NCI-H2196 (cell line): ENCODE data around the gene IGFBP7.

ENCODE experiments used
- DNase-seq: peaks from one replicate; lab custom pipeline; 2025; ENCODE audit not compliant: unreplicated experiment; lab: John Stamatoyannopoulos, UW

Gene IGFBP7

GRCh38 chr4:57109847-57110639 is at the start of gene IGFBP7:
IGFBP7 (minus strand) TSS chr4:57110385; CDS start chr4:57110351, 34 bp downstream.
- no peak for DNase-seq

- no peak for DNase-seq
Measured at GRCh38 chr4:57159866-57160265, 49.7 kb upstream of the IGFBP7 start.

- no peak for DNase-seq
Measured at GRCh38 chr4:57158762-57159161, 48.6 kb upstream of the IGFBP7 start.

GRCh38 chr4:57158221-57158620 is 48.0 kb upstream of the IGFBP7 start:
- DNase-seq = no peak

GRCh38 chr4:57157596-57158137 is 47.5 kb upstream of the IGFBP7 start:
- DNase-seq = no peak

- no peak for DNase-seq
Measured at GRCh38 chr4:57156242-57156990, 46.2 kb upstream of the IGFBP7 start.

GRCh38 chr4:57154926-57155325 is 44.7 kb upstream of the IGFBP7 start:
- DNase-seq = no peak

GRCh38 chr4:57154191-57154590 is 44.0 kb upstream of the IGFBP7 start:
- DNase-seq = no peak

GRCh38 chr4:57153207-57153606 is 43.0 kb upstream of the IGFBP7 start:
- no peak for DNase-seq

GRCh38 chr4:57151481-57151880 is 41.3 kb upstream of the IGFBP7 start:
- DNase-seq = no peak

GRCh38 chr4:57149833-57150232 is 39.6 kb upstream of the IGFBP7 start:
- DNase-seq = no peak

GRCh38 chr4:57148831-57149505 is 38.8 kb upstream of the IGFBP7 start:
- no peak for DNase-seq

- DNase-seq = no peak
Measured at GRCh38 chr4:57148177-57148576, 38.0 kb upstream of the IGFBP7 start.

- no peak for DNase-seq
Measured at GRCh38 chr4:57147335-57148060, 37.3 kb upstream of the IGFBP7 start.

GRCh38 chr4:57146444-57146843 is 36.3 kb upstream of the IGFBP7 start:
- no peak for DNase-seq

GRCh38 chr4:57144466-57144865 is 34.3 kb upstream of the IGFBP7 start:
- no peak for DNase-seq

- DNase-seq = no peak
Measured at GRCh38 chr4:57139783-57140182, 29.6 kb upstream of the IGFBP7 start.

- DNase-seq = no peak
Measured at GRCh38 chr4:57137261-57137660, 27.1 kb upstream of the IGFBP7 start.

- no peak for DNase-seq
Measured at GRCh38 chr4:57136281-57136680, 26.1 kb upstream of the IGFBP7 start.

GRCh38 chr4:57132743-57133137 is 22.6 kb upstream of the IGFBP7 start:
- no peak for DNase-seq
